Measurements from ENCODE around the gene PTPRN2. TPM values are rescaled to one million over a fixed set of nuclear protein-coding genes. Genes with fewer than 3 reads are reported as not detected.

PTPRN2 gene
- total and polyA plus RNA-seq, 2 of the 8 experiments (the other 6 are each of a cell fraction or from before 2014, with no cell fraction given): 2.6 to 4.5 TPM

DNA sequence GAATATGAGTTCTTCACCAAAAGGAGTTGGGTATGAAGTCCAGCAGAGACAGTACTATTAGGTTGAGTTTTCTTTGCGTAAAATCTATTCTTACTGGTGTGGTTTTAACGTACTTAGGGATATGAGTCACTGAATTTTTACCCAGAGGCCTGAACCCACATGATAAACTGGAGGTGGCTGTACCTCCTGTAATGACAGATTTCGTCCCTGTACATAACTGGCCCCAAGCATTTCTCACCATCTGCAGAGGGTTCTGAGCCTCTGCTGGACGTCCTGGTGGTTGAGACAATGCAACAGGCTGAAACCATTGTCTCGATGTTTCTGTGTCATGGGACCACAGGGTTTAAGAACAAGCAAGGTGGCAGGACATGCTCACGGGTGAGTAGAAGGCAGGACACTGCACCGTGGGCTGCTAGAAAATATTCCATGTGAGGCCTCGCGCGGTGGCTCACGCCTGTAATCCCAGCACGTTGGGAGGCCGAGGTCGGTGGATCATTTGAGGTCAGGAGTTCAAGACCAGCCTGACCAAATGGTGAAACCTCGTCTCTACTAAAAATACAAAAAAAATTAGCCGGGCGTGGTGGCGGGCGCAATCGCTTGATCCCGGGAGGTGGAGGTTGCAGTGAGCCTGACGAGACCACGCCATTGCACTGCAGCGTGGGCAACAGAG, 1017.0 kb downstream of the PTPRN2 start:
- Histone ChIP-seq H2BK20ac (ENCODE audit: low read length) (no peak overlapping the region), H4K5ac (ENCODE audit: insufficient read length, low read depth, low read length) (no peak overlapping the region), H2BK12ac (ENCODE audit: low read depth, low read length) (no peak overlapping the region), H3K27ac (ENCODE audit: low read depth, low read length) (no peak overlapping the region), H3K56ac (replicated peaks; ENCODE audit: insufficient read length, low read depth, low read length) (no peak overlapping the region), H2BK120ac (replicated peaks; ENCODE audit: low read depth, low read length) (no peak overlapping the region), H4K8ac (ENCODE audit: extremely low read depth, insufficient read depth, low read length) (no peak overlapping the region), H3K23ac (ENCODE audit: insufficient read length) (no peak overlapping the region), H3K18ac (ENCODE audit: extremely low read depth, low read length) (no peak overlapping the region), H2BK15ac (ENCODE audit: low read length) (no peak overlapping the region), H2AK5ac (ENCODE audit: low read depth, low read length) (no peak overlapping the region), H2AFZ (ENCODE audit: low read length) (no peak overlapping the region), H3K27me3 (replicated peaks in 1 of 4; ENCODE audit: control insufficient read depth in 3 of 4, extremely low read depth in 1 of 4, insufficient read depth in 3 of 4, low read length in 3 of 4) (peaks cover 0 to 4% (median 1%) of the 10 kb centered on the region in 4 experiments; a peak in 3 of 7 replicates), H2BK5ac (ENCODE audit: low read depth, low read length) (no peak overlapping the region), H3K79me1 (ENCODE audit: low read depth, low read length) (no peaks in the 10 kb centered on the region), H4K91ac (replicated peaks; ENCODE audit: insufficient read length, low read length) (no peak overlapping the region), H3K9me3 (ENCODE audit: insufficient read depth in 2 of 2, low read depth in 1 of 2, low read length in 1 of 2) (no peaks in the 10 kb centered on the region), H3K79me2 (ENCODE audit: control insufficient read depth in 1 of 2, insufficient read depth in 2 of 2, low read length in 2 of 2) (no peaks in the 10 kb centered on the region), H3K9ac (replicated peaks in 1 of 4; ENCODE audit: extremely low read depth in 1 of 4, low read depth in 3 of 4, low read length in 3 of 4) (no peak overlapping the region), H3K4me1 (replicated peaks in 1 of 4; ENCODE audit: control insufficient read depth in 3 of 4, insufficient read depth in 4 of 4, low read length in 3 of 4) (peaks cover 0 to 9% (median 4%) of the 10 kb centered on the region in 4 experiments; a peak in 3 of 7 replicates), H3K4ac (replicated peaks; ENCODE audit: insufficient read length, low read depth, low read length) (no peak overlapping the region), H3K4me3 (ENCODE audit: extremely low read depth in 1 of 4, insufficient read depth in 2 of 4, low read depth in 3 of 4, low read length in 4 of 4) (no peak overlapping the region), H3K4me2 (ENCODE audit: insufficient read depth in 1 of 2, low read depth in 2 of 2, low read length in 2 of 2) (no peak overlapping the region), H3K36me3 (ENCODE audit: control insufficient read depth in 2 of 4, insufficient read depth in 4 of 4, low read length in 3 of 4) (no peaks in the 10 kb centered on the region), H3K14ac (ENCODE audit: insufficient read length) (no peak overlapping the region), H3K23me2 (ENCODE audit: low read depth, low read length) (no peaks in the 10 kb centered on the region; the same call in 1 of the 2 replicates), H4K20me1 (replicated peaks in 1 of 2; ENCODE audit: control insufficient read depth in 1 of 2, insufficient read depth in 2 of 2, low read length in 2 of 2) (no peaks in the 10 kb centered on the region)
- FAIRE-seq: no peak
- ChIA-PET POLR2A (ENCODE audit: partially characterized antibody) (no interaction called here), CTCF (ENCODE audit: partially characterized antibody) (no interaction called here)
- DNase-seq (ENCODE audit: low read depth in 1 of 2, low spot score in 2 of 2): no peak
- no peak for TF ChIP-seq RAD21 (IDR thresholded peaks at IDR 0.05 in 1 of 2, conservative IDR thresholded peaks at IDR 0.05 in 1 of 2; ENCODE audit: low read depth in 2 of 2, low read length in 2 of 2)
- TF ChIP-seq POLR2AphosphoS5 (IDR thresholded peaks at IDR 0.05; ENCODE audit: low read depth, low read length): no peak
- WGBS, 2 experiments (ENCODE audit: extremely low coverage in 1 of 2, insufficient coverage in 1 of 2, insufficient read length in 1 of 2, insufficient replicate concordance in 2 of 2, low coverage in 1 of 2, low lambda C conversion rate in 2 of 2, missing lambda C conversion rate in 1 of 2): 92% methylated on average over 18 of the region's 24 CpGs; no CpG with 5 or more reads in 1 of the 2 experiments

Data from H1 (cell line).